NCI-H774 (cell line): ENCODE measurements around the gene CSTF2.
A peak's percentile ranks its signal among the peaks of the same experiment; 100 is the strongest.

Source experiments
- DNase-seq: peaks from one replicate; lab custom pipeline; 2025; lab: John Stamatoyannopoulos, UW

CSTF2 gene

GRCh38 chrX:100871594-100872560 lies 51.7 kb downstream of the CSTF2 start:
- no peak for DNase-seq

- DNase-seq, result no peak
Observed at GRCh38 chrX:100874325-100874724, 54.1 kb downstream of the CSTF2 start, which contains the start of gene NOX1. TSS of gene NOX1 (minus strand) at chrX:100874359. CDS start at chrX:100874139, 220 bp downstream.

- DNase-seq, result peak; percentile 0
Observed at GRCh38 chrX:100880368-100880767, 60.2 kb downstream of the CSTF2 start.

GRCh38 chrX:100883654-100884053 lies 63.5 kb downstream of the CSTF2 start:
- DNase-seq, result no peak
